GM12878 (cell line): Measurements from ENCODE around the gene CCSER1. TPM values are rescaled to one million over a fixed set of nuclear protein-coding genes. Genes with fewer than 3 reads are reported as not detected.

Experiments
- BCLAF1 ChIP-seq: fragments of 450-650 bp; IDR thresholded peaks from 2 replicates; pipeline ENCODE4 v1.6.1; 2017; ENCODE audit warnings: antibody characterized with exemption, mild to moderate bottlenecking, moderate library complexity
- BHLHE40 ChIP-seq, 2 experiments: fragments of 450-650 bp in 1 of 2; IDR thresholded peaks; 2 replicates each; pipeline ENCODE4 v1.6.1; 2011 to 2017; ENCODE audit warnings: low read depth in 2 of 2, borderline replicate concordance in 1 of 2, improper control_type of control experiment in 1 of 2, low read length in 1 of 2, mild to moderate bottlenecking in 1 of 2
- CBX3 ChIP-seq: fragments of 200-600 bp; sonication (generic); IDR thresholded peaks from 2 replicates; pipeline ENCODE4 v1.6.1; 2016; ENCODE audit warnings: low read depth, borderline replicate concordance
- CUX1 ChIP-seq: IDR thresholded peaks from 2 replicates; pipeline ENCODE4 v1.6.1; 2012; ENCODE audit warnings: improper control_type of control experiment, low read depth, low read length; ENCODE audit not compliant: insufficient replicate concordance
- E2F4 ChIP-seq: IDR thresholded peaks from 2 replicates; pipeline ENCODE4 v1.6.1; 2012; ENCODE audit warnings: low read depth, low read length, improper control_type of control experiment
- NFIC ChIP-seq: IDR thresholded peaks from 2 replicates; pipeline ENCODE4 v1.6.1; 2012; ENCODE audit warnings: low read depth, mild to moderate bottlenecking, inconsistent platforms, low read length, moderate library complexity
- NR2C1 ChIP-seq: fragments of 450-650 bp; IDR thresholded peaks from 2 replicates; pipeline ENCODE4 v1.6.1; 2017; ENCODE audit warnings: antibody characterized with exemption, mild to moderate bottlenecking, moderate library complexity
- RAD21 ChIP-seq: IDR thresholded peaks from 2 replicates; pipeline ENCODE4 v1.6.1; 2011; ENCODE audit warnings: mild to moderate bottlenecking, low read depth, low read length, moderate library complexity; ENCODE audit not compliant: insufficient read depth
- SIX5 ChIP-seq: IDR thresholded peaks from 2 replicates; pipeline ENCODE4 v1.6.1; 2011; ENCODE audit warnings: mild to moderate bottlenecking, low read depth, low read length, moderate library complexity; ENCODE audit not compliant: severe bottlenecking
- SKIL ChIP-seq: fragments of 450-650 bp; IDR thresholded peaks from 2 replicates; pipeline ENCODE4 v1.6.1; 2017; ENCODE audit warnings: mild to moderate bottlenecking, low read depth, inconsistent platforms; ENCODE audit not compliant: poor library complexity, severe bottlenecking
- SMC3 ChIP-seq: IDR thresholded peaks from 2 replicates; pipeline ENCODE4 v1.6.1; 2011; ENCODE audit warnings: low read length, improper control_type of control experiment, borderline replicate concordance
- SREBF2 ChIP-seq: IDR thresholded peaks from 2 replicates; pipeline ENCODE4 v1.6.1; 2012; ENCODE audit warnings: mild to moderate bottlenecking, low read length
- TCF7 ChIP-seq: IDR thresholded peaks from 2 replicates; pipeline ENCODE4 v1.6.1; 2014; ENCODE audit warnings: antibody characterized with exemption, borderline replicate concordance
- ZBTB33 ChIP-seq: fragments of 450-650 bp; IDR thresholded peaks from 2 replicates; pipeline ENCODE4 v1.6.1; 2017; ENCODE audit warnings: mild to moderate bottlenecking
- ZNF384 ChIP-seq: IDR thresholded peaks from 2 replicates; pipeline ENCODE4 v1.6.1; 2012; ENCODE audit warnings: low read depth, mild to moderate bottlenecking, low read length, improper control_type of control experiment, borderline replicate concordance
- polyA plus RNA-seq, 11 experiments: library from polyadenylated mRNA; depleted of rRNA in 4 of 11; unstranded in 6 of 11; stranded (reverse) in 5 of 11; fragments of >200 nt; fragmentation: Nextera tagmentation in 4 of 11; fragmentation: Illumina TruSeq in 1 of 11; extraction: Ambion mirVana in 4 of 11; extraction: Trizol in 1 of 11; gene quantifications; 1 replicate in 1 of 11; 2 replicates in 10 of 11; pipeline versions ENCODE4 v1.2.1 to v1.2.3, GENCODE V29; 2011 to 2016; ENCODE audit warnings: inconsistent platforms in 2 of 11, missing spikeins in 2 of 11, low read depth in 1 of 11
- total RNA-seq, 4 experiments: library from RNA; depleted of rRNA in 3 of 4; stranded (reverse); fragments of >200 nt in 3 of 4; fragmentation: Illumina TruSeq in 1 of 4; extraction: Trizol in 1 of 4; gene quantifications; 2 replicates each; pipeline versions ENCODE4 v1.2.1 to v1.2.3, GENCODE V29; 2013 to 2021

Gene CCSER1
- total and polyA plus RNA-seq, 10 of the 15 experiments (the other 5 are each of a cell fraction or from before 2014, with no cell fraction given) = 0.22 to 2.7 (median 1.0) TPM

- TF ChIP-seq E2F4 (no peak), CBX3 (no peak), ZBTB33 (no peak), SMC3 (no peak), SIX5 (no peak), BCLAF1 (no peak), ZNF384 (peak; percentile 90), TCF7 (no peak), CUX1 (no peak), NR2C1 (no peak), RAD21 (no peak), SKIL (no peak), NFIC (no peak), SREBF2 (no peak), BHLHE40 (IDR thresholded peaks at IDR 0.05; ENCODE audit: borderline replicate concordance in 1 of 2, low read depth in 2 of 2, low read length in 1 of 2) (peak; percentile 29 to 43; a peak in 1 of 4 replicates)
These were observed 715.8 kb downstream of the CCSER1 start (continued) for GRCh38 chr4:90842960-90843359.
